OCI-LY7 (cell line): Measurements from ENCODE around the gene CLPSL1.

Source experiments
- CTCF ChIP-seq: fragments of 200-600 bp; sonication (generic); conservative IDR thresholded peaks from 2 replicates; pipeline ENCODE4 v1.5.1; 2014; ENCODE audit warnings: mild to moderate bottlenecking, antibody characterized with exemption, low read length, moderate library complexity, mixed read lengths
- EZH2phosphoT487 ChIP-seq: fragments of 200-600 bp; sonication (generic); IDR thresholded peaks from 2 replicates; pipeline ENCODE4 v1.6.1; 2018; ENCODE audit warnings: low read depth, borderline replicate concordance, mild to moderate bottlenecking, mixed run types, antibody characterized with exemption, low read length, moderate library complexity, mixed read lengths

GRCh38 chr6:35739645-35740524, 40.9 kb upstream of the CLPSL1 start:
- TF ChIP-seq CTCF = no peak
- no peak for TF ChIP-seq EZH2phosphoT487
